Amniotic epithelial cell (primary cell): ENCODE data around the gene KCNQ5.
"Not testable (repeated sequence)": the region's sequence is repeated elsewhere in the genome, so short reads cannot be mapped to it uniquely, and the experiment has no call there.

Experiments
- DNase-seq: peaks from one replicate; pipeline ENCODE4 v3.0.0-alpha.2; 2010; ENCODE audit warnings: low read depth

The KCNQ5 gene

DNA sequence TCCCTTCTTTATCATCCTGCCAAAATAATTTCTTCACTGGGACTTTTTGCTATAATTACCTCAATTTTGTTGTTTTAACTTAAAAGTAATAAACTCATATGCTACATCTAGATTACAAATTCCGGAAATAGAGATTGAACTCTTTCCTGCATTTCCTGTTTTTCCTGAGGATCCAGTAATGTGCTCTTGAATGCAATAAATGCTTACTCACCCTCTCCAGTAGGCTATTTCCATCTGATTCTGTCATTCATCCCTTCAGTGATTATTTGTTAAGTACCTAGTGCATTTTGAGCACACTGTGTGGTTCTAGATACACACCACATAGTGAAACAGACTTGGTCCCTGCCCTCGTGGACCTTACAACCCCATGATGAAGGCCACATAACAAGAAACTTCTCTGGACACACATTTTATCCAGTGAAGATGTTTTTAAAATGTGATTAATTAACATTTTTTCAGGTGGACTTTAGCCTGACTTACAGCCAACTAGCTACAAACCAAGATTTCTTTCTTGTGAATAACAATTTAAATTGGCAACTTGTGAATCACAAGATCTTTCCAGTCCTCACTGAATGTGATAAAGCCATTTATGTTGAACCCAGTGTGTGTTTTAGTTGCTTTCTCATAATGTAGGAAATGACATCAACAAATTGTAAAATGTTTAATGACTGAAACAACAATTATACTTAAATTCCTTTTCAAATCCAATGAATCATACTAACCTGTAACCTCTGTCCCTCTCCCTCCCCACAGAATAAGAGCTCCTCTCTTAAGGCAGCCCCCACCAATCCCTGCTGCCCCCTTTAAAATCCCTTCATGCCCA, 331.2 kb downstream of the KCNQ5 start:
- peak; percentile 67 for DNase-seq

- DNase-seq, result peak; percentile 80
Observed at GRCh38 chr6:72953971-72954381, 332.1 kb downstream of the KCNQ5 start.

DNA sequence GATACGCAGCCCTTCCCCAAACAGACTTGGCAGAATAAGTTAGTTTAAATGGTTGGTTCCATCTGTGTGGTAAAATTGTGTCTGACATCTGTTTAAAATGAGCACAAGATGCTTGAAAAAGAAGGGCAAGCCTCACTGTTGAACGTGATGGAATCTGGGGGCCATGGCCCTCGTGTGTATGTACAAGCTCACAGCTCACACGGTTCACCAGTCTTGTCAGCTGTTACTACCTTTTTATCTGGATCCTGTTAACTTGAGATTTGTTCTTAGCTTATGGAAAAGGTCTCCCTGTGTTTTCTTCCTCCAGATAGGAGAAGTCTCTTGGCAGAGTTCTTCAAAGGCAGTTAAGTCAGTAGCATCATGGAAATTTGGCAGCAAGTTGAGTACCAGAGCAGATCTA, 332.9 kb downstream of the KCNQ5 start:
- no peak for DNase-seq

DNA sequence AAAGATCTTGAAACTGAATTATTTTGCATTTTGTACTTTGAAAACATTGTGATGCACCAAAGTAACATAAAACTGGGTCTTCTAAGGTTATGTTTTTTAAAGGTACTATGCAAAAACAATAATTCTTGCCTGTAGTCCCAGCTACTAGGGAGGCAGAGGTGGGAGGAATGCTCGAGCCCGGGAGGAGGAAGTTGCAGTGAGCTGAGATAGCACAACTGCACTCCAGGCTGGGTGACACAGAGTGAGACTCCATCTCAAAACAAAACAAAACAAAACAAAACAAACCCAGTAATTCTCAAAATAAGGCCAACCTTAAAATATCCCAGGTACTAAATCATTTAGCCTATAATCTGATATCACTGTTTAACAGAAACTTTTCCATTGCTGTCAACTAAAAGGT, 333.8 kb downstream of the KCNQ5 start:
- peak; percentile 23 for DNase-seq

DNA sequence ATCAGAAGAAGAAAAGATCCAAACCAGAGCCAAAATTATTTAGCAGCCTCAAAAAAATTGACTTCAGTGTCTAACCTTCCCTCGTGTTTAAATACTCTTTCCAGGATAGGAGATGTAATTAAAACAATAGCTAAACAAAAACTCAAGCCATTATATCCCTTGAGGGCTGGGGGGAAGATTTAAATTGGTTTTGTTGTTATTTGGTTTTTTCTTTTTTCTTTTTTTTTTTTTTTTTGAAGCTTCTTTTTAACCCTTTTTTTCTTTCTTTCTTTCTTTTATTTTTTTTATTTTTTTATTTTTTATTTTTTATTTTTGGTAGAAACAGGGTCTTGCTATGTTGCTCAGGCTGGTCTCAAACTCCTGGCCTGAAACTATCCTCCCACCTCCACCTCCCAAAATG, 334.4 kb downstream of the KCNQ5 start:
- no peak for DNase-seq

DNA sequence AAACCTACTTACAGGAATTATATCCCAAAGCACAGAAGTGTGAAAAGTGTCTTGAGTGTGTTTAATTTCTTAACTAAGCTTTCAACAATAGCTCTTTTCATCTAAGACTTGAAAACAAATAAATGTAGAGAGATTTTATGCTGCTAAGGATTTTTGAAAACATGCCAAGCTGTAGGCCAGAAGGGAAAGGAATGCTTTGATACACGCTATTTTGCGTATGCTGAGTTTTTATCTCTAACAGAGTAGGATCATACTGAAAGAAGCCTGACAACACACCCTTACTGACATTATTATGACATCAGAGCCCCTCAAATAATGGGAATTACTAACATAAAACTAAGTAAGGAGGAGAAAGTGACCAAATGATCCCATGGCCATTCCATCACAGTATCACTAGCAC, 338.0 kb downstream of the KCNQ5 start:
- peak; percentile 43 for DNase-seq

- DNase-seq, result no peak
Observed at GRCh38 chr6:72963946-72964345, 342.1 kb downstream of the KCNQ5 start.

- DNase-seq, result no peak
Observed at GRCh38 chr6:72966628-72967280, 344.9 kb downstream of the KCNQ5 start.

DNA sequence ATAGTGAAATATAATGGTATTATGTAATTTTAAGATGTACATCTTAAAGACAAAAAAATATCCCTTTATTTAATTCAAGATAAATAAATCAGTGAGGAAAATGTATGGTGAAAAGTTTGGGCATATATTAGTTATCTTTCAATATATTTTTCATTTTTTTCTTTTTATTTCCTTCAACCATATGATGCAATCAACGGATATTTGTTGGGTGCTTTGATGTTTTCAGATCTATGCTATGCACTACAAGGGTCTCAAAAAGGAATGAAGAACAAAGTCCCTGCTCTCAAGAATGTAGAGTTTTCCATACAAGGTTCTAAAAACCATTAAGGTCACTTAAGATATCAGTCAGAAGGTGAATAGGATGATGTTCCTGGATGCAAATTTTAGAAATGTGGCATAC, 345.5 kb downstream of the KCNQ5 start:
- no peak for DNase-seq

GRCh38 chr6:72968704-72969103, 346.8 kb downstream of the KCNQ5 start:
- peak; percentile 68 for DNase-seq

DNA sequence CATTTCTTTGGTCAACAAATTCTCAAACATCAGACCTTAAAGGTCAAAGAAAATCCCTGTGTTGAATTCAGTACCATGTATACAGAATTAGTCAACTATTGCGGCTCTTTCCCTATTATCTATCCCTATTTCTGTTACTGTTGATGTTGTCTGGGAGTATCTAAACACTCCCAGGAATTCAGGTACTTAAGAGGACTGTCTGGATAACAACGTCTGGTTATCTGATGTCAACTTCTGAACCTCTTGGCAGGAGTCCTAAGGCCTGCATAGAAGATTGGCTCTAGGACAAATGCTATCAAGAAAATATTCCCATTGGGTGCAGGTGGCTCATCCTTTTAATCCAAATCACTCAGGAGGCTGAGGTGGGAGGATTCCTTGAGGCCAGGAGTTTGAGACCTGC, 347.8 kb downstream of the KCNQ5 start:
- peak; percentile 6 for DNase-seq

DNA sequence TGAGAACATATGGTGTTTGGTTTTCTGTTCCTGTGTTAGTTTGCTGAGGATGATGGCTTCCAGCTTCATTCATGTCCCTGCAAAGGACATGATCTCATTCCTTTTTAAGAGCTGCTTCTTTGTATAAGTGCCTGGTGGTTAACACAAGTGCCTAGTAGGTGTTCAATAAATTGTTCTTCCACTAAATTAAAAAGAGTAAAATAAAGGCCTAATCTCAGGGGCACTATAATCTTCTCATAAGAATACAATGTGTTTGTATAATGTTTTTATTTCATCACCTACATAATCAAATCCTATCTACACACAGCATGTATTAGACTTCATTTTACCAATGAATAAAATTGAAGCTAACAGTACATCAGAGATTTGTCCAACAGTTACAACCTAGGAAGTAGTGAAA, 350.7 kb downstream of the KCNQ5 start:
- DNase-seq, result no peak

DNA sequence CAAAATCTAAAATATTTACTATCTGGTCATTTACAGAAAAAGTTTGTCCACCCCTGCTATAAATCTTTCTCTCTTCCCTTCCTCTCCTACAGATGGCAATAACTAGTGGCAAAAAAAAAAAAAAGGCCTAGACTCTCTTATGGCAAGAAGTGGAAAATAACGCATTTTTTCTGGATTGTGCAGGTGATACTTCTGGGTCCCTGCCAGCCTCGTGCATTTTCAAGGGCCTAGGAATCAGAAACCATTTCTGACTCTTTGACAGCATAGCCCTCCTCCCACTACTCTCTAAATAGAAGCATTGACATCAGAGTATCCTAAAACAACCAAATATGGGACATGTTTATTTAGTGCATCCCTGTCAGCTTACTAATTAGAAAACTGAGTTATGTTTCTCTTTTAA, 352.4 kb downstream of the KCNQ5 start:
- DNase-seq, result no peak

DNA sequence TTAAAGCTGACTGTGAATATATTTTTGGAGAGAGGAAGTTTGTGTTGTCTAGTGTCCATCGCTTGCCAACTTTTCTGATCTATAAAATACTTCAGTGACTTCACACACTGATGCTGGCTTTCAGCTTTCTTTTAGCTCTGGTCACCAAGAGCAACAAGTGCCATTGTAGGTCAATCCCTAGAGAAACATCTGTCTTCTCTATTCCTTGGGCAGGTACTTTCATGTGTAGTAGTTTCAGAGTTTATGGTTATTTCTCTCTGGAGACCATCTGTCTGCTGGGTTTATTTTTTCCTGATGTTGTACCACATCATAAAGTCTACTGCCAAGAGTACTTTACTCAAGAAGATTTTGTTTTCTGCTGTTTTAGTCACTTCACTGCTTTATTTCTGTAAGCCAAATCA, 353.5 kb downstream of the KCNQ5 start:
- DNase-seq, result no peak

DNA sequence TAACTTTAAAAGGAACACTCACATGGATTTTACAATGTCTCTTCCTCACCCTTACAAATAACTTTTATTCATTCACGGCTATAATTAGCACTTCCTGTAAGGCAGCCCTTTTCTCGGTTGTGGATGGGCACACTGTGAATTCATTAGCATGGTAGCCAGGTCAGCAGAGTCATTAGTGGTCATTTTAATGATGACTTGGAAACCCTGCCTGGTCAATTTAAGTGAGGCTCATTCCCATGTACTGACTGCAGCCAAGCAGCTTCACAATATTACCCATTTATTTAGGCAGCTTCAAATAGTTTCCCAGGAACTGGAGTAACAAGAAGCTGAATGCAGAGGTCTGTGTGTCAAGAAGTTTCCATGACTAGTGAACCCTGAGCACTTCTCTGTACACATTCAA, 354.6 kb downstream of the KCNQ5 start:
- DNase-seq, result no peak

- no peak for DNase-seq
Observed at GRCh38 chr6:72977114-72977513, 355.2 kb downstream of the KCNQ5 start.

DNA sequence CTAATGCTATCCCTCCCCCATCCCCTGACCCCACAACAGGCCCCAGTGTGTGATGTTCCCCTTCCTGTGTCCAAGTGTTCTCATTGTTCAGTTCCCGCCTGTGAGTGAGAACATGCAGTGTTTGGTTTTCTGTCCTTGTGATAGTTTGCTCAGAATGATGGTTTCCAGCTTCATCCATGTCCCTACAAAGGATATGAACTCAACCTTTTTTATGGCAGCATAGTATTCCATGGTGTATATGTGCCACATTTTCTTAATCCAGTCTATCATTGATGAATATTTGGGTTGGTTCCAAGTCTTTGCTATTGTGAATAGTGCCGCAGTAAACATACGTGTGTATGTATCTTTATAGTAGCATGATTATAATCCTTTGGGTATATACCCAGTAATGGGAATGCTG, 356.9 kb downstream of the KCNQ5 start:
- DNase-seq, result not testable (repeated sequence)

GRCh38 chr6:72984189-72984831, 362.4 kb downstream of the KCNQ5 start:
- not testable (repeated sequence) for DNase-seq

- peak; percentile 57 for DNase-seq
Observed at GRCh38 chr6:72984981-72985665, 363.3 kb downstream of the KCNQ5 start.

DNA sequence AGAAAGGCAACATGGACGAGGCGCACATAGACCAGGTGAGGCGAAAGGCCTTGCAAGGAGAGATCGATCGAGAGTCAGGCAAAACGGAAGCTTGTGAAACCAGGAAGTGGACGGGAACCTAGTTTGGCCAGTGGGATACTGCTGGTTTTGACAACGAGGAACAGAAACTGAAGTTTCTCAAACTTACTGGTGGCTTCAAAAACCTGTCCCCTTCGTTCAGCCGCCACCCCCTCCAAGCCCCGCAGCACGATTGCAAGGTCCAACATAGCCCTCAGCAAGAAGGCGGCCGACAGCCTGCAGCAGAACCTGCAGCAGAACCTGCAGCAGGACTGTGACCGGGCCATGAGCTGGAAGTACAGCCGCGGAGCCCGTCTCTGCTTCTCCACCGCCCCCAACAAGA, 365.4 kb downstream of the KCNQ5 start:
- DNase-seq, result no peak

- no peak for DNase-seq
Observed at GRCh38 chr6:72999995-73000394, 378.1 kb downstream of the KCNQ5 start.

DNA sequence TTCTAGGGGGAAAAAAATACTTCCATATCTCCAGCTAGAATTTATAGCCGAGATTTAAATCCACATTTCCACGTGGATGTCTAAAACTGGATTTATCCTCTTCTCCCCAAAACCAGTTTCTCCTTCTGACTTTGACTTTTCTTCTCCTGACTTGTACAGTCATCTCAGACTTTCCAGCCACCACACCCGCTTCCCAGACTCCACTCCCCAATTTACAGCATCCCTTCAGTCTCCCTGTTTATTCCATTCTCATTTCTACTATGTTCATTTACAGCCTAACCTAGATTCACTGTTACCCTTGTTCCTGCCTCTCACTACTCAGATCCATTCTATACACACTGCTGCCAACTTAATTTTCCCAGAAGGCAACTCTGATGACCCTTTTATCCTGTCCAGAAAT, 378.6 kb downstream of the KCNQ5 start:
- DNase-seq, result no peak

DNA sequence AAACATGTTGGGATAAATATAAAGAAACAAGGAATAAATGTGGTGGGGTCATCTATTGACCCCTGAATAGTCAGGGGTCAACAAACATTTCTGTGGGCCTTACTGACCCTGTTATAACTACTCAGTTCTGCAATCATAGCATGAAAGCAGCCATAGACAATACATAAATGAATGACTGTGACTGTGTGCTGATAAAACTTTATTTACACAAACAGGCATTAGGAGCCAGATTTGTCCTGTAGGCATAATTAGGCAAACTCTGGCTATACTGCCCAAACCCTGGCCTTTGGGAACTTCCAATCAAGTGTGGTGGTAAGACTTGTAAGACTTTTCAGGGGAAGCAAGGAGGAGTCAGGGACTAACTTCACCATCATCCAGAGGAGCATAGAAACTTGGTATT, 380.7 kb downstream of the KCNQ5 start:
- DNase-seq, result no peak
